H9 (cell line): ENCODE results near the gene OR9Q1. TPM values are rescaled to one million over a fixed set of nuclear protein-coding genes. Genes with fewer than 3 reads are reported as not detected.

Experiments used
- DNase-seq: peaks from one replicate; pipeline ENCODE4 v3.0.0-alpha.2; 2017
- H2AFZ ChIP-seq: one replicate; pipeline ENCODE4 v1.6.1; 2013; ENCODE audit warnings: mild to moderate bottlenecking, low read length, control low read depth, moderate library complexity
- H2AK5ac ChIP-seq: 2 replicates; pipeline ENCODE4 v1.6.1; 2013; ENCODE audit warnings: low read length, control low read depth, mixed read lengths; ENCODE audit not compliant: insufficient read length
- H2BK120ac ChIP-seq: one replicate; pipeline ENCODE4 v1.6.1; 2013; ENCODE audit warnings: low read depth, mild to moderate bottlenecking, low read length, control low read depth, inconsistent platforms; ENCODE audit not compliant: poor library complexity, severe bottlenecking
- H2BK12ac ChIP-seq: 2 replicates; pipeline ENCODE4 v1.6.1; 2013; ENCODE audit warnings: low read length, control low read depth, mixed read lengths, low read depth; ENCODE audit not compliant: insufficient read length
- H2BK15ac ChIP-seq: 2 replicates; pipeline ENCODE4 v1.6.1; 2013; ENCODE audit warnings: low read depth, low read length, control low read depth
- H2BK20ac ChIP-seq: one replicate; pipeline ENCODE4 v1.6.1; 2013; ENCODE audit warnings: low read depth, mild to moderate bottlenecking, low read length, control low read depth, inconsistent platforms; ENCODE audit not compliant: poor library complexity, severe bottlenecking
- H2BK5ac ChIP-seq: 2 replicates; pipeline ENCODE4 v1.6.1; 2013; ENCODE audit warnings: low read length, control low read depth, mixed read lengths; ENCODE audit not compliant: insufficient read length
- H3K14ac ChIP-seq: 2 replicates; pipeline ENCODE4 v1.6.1; 2013; ENCODE audit warnings: low read length, control low read depth; ENCODE audit not compliant: insufficient read depth
- H3K18ac ChIP-seq: 2 replicates; pipeline ENCODE4 v1.6.1; 2013; ENCODE audit warnings: low read depth, mild to moderate bottlenecking, mixed read lengths, low read length, control low read depth; ENCODE audit not compliant: insufficient read length
- H3K23ac ChIP-seq: 2 replicates; pipeline ENCODE4 v1.6.1; 2013; ENCODE audit warnings: low read length, control low read depth, mixed read lengths, low read depth; ENCODE audit not compliant: insufficient read length
- H3K23me2 ChIP-seq: 2 replicates; pipeline ENCODE4 v1.6.1; 2013; ENCODE audit warnings: low read depth, mild to moderate bottlenecking, mixed read lengths, low read length, control low read depth; ENCODE audit not compliant: insufficient read length, poor library complexity, severe bottlenecking
- H3K27ac ChIP-seq: 2 replicates; pipeline ENCODE4 v1.5.1; 2013; ENCODE audit warnings: low read length, control low read depth, mixed read lengths, low read depth; ENCODE audit not compliant: insufficient read length
- H3K27me3 ChIP-seq: 2 replicates; pipeline ENCODE4 v1.6.1; 2013; ENCODE audit warnings: low read length, control low read depth, inconsistent platforms; ENCODE audit not compliant: insufficient read depth
- H3K4ac ChIP-seq: 2 replicates; pipeline ENCODE4 v1.6.1; 2013; ENCODE audit warnings: low read depth, mild to moderate bottlenecking, control low read depth, inconsistent platforms, low read length, moderate library complexity
- H3K4me1 ChIP-seq: 2 replicates; pipeline ENCODE4 v1.6.1; 2013; ENCODE audit warnings: low read length, control low read depth, inconsistent platforms; ENCODE audit not compliant: insufficient read depth
- H3K4me2 ChIP-seq: 2 replicates; pipeline ENCODE4 v1.6.1; 2013; ENCODE audit warnings: low read length, control low read depth, mixed read lengths; ENCODE audit not compliant: insufficient read length, insufficient read depth
- H3K56ac ChIP-seq: 2 replicates; pipeline ENCODE4 v1.6.1; 2013; ENCODE audit warnings: low read depth, mild to moderate bottlenecking, mixed read lengths, low read length, control low read depth; ENCODE audit not compliant: insufficient read length
- H3K79me1 ChIP-seq: 2 replicates; pipeline ENCODE4 v1.6.1; 2013; ENCODE audit warnings: low read depth, mild to moderate bottlenecking, moderate library complexity, low read length, control low read depth, inconsistent platforms; ENCODE audit not compliant: insufficient read depth, poor library complexity, severe bottlenecking
- H3K79me2 ChIP-seq: 2 replicates; pipeline ENCODE4 v1.6.1; 2013; ENCODE audit warnings: low read length, control low read depth, inconsistent platforms; ENCODE audit not compliant: insufficient read depth
- H3K9ac ChIP-seq: 2 replicates; pipeline ENCODE4 v1.6.1; 2013; ENCODE audit warnings: low read length, control low read depth, mixed read lengths; ENCODE audit not compliant: insufficient read length; ENCODE audit errors: extremely low read depth
- H3K9me3 ChIP-seq: one replicate; pipeline ENCODE4 v1.6.1; 2013; ENCODE audit warnings: low read depth, low read length, inconsistent platforms; ENCODE audit not compliant: control insufficient read depth
- H3T11ph ChIP-seq: one replicate; pipeline ENCODE4 v1.6.1; 2013; ENCODE audit warnings: mild to moderate bottlenecking, low read length, control low read depth, inconsistent platforms
- H4K20me1 ChIP-seq: one replicate; pipeline ENCODE4 v1.6.1; 2013; ENCODE audit not compliant: control insufficient read depth, insufficient read length, insufficient read depth
- H4K5ac ChIP-seq: 2 replicates; pipeline ENCODE4 v1.6.1; 2013; ENCODE audit warnings: low read depth, mild to moderate bottlenecking, mixed read lengths, low read length, control low read depth; ENCODE audit not compliant: insufficient read length
- H4K8ac ChIP-seq: replicated peaks from 2 replicates; pipeline ENCODE4 v1.6.1; 2013; ENCODE audit warnings: low read length, control low read depth, mixed read lengths, low read depth; ENCODE audit not compliant: insufficient read length
- H4K91ac ChIP-seq: 2 replicates; pipeline ENCODE4 v1.6.1; 2013; ENCODE audit warnings: low read depth, mild to moderate bottlenecking, moderate library complexity, mixed read lengths, low read length, control low read depth; ENCODE audit not compliant: insufficient read length
- H3K27ac Mint-ChIP-seq, 3 experiments: 2 replicates in 2 of 3; 3 replicates in 1 of 3; pipeline ENCODE4 v1.8.0; 2020 to 2021; ENCODE audit warnings: mixed read lengths in 3 of 3, mild to moderate bottlenecking in 1 of 3, moderate library complexity in 1 of 3
- H3K27me3 Mint-ChIP-seq: 2 replicates; pipeline ENCODE4 v1.8.0; 2021; ENCODE audit warnings: low read depth, mild to moderate bottlenecking, moderate library complexity, mixed read lengths
- H3K36me3 Mint-ChIP-seq, 3 experiments: 2 replicates in 2 of 3; 3 replicates in 1 of 3; pipeline ENCODE4 v1.8.0; 2020 to 2021; ENCODE audit warnings: low read depth in 3 of 3, mixed read lengths in 3 of 3; ENCODE audit not compliant: insufficient read depth in 1 of 3
- H3K4me1 Mint-ChIP-seq, 2 experiments: 2 replicates each; pipeline ENCODE4 v1.8.0; 2020; ENCODE audit warnings: mixed read lengths in 2 of 2
- H3K4me3 Mint-ChIP-seq, 2 experiments: 2 replicates in 1 of 2; 3 replicates in 1 of 2; pipeline ENCODE4 v1.8.0; 2020 to 2021; ENCODE audit warnings: mild to moderate bottlenecking in 2 of 2, mixed read lengths in 2 of 2, moderate library complexity in 1 of 2
- H3K9me3 Mint-ChIP-seq, 2 experiments: 2 replicates in 1 of 2; 3 replicates in 1 of 2; pipeline ENCODE4 v1.8.0; 2020; ENCODE audit warnings: mild to moderate bottlenecking in 2 of 2, mixed read lengths in 2 of 2, moderate library complexity in 1 of 2
- CTCF ChIP-seq: fragments of 200-600 bp; sonication (generic); conservative IDR thresholded peaks from 3 replicates; pipeline ENCODE4 v1.8.0; 2021; ENCODE audit warnings: antibody characterized with exemption, mild to moderate bottlenecking
- WGBS: extraction: QIAGEN DNeasy Blood & Tissue Kit; methylation state at CpG from one replicate; pipeline ENCODE4 v1.1.7; 2013; ENCODE audit warnings: missing lambda C conversion rate, low lambda C conversion rate, mixed read lengths; ENCODE audit not compliant: insufficient read length; ENCODE audit errors: extremely low coverage; 5-methylcytosine and 5-hydroxymethylcytosine counted together
- total RNA-seq: library from RNA; stranded (reverse); gene quantifications from 2 replicates; pipeline ENCODE4 v1.2.1, GENCODE V29; 2021

OR9Q1 gene
- total RNA-seq, 1 experiment from 2014 or later: not detected

DNA sequence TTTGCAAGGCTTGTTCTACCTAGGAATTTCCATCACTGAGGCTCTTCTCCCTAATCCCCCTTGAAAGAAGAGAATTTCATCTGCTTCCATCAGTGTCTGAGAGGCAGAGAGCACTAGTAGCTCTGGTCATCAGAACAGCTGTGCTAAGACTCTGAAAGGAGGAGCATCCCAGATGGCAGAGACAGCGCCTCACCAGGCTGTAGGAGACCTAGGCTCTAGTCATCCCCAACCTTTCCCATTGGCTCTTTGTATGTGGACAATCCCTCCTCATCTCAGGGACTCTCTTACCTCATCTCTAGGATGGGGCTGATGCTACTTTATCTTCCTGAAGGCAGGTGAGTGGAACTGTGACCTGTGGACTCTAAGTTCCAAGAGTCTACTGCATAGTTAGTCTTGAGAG is 110.5 kb downstream of the OR9Q1 start:
- Histone ChIP-seq H2BK12ac (no peak overlapping the region), H2AK5ac (no peak overlapping the region), H3K79me2 (no peaks in the 10 kb centered on the region), H2BK120ac (no peak overlapping the region), H3K4me1 (peaks cover 4% of the 10 kb centered on the region; the same call in 1 of the 2 replicates), H4K5ac (no peak overlapping the region), H3K23me2 (no peaks in the 10 kb centered on the region), H3K9me3 (no peaks in the 10 kb centered on the region), H3K27me3 (no peaks in the 10 kb centered on the region), H2AFZ (no peak overlapping the region), H3K9ac (no peak overlapping the region), H4K20me1 (no peaks in the 10 kb centered on the region), H4K8ac (no peak overlapping the region), H3K14ac (no peak overlapping the region), H3K23ac (no peak overlapping the region), H3K79me1 (no peaks in the 10 kb centered on the region), H2BK20ac (no peak overlapping the region), H3K4me2 (no peak overlapping the region), H3T11ph (no peak overlapping the region), H3K56ac (no peak overlapping the region), H3K27ac (no peak overlapping the region), H3K18ac (no peak overlapping the region), H2BK5ac (no peak overlapping the region), H3K4ac (no peak overlapping the region), H2BK15ac (no peak overlapping the region), H4K91ac (no peak overlapping the region)
- TF ChIP-seq CTCF: no peak
- peaks cover 8 to 13% of the 10 kb centered on the region in 2 experiments for H3K4me1 Mint-ChIP-seq
- DNase-seq: no peak
- no peaks in the 10 kb centered on the region for H3K9me3 Mint-ChIP-seq
- no CpG with 5 or more reads among the region's 1 CpG for WGBS
- H3K4me3 Mint-ChIP-seq: no peak overlapping the region
- no peaks in the 10 kb centered on the region; the same call in 1 of the 2 replicates for H3K27me3 Mint-ChIP-seq
- H3K27ac Mint-ChIP-seq: no peak overlapping the region
- no peaks in the 10 kb centered on the region for H3K36me3 Mint-ChIP-seq
